PC-3 (cell line): ENCODE data around the gene MCU. TPM values are rescaled to one million over a fixed set of nuclear protein-coding genes. Genes with fewer than 3 reads are reported as not detected.

Experiments used
- ATAC-seq: fragments of 200-7000 bp; cut with Tn5 transposase; 2 replicates; pipeline ENCODE4 v1.9.1; 2020; ENCODE audit warnings: mild to moderate bottlenecking, moderate library complexity
- BruUV-seq: library from RNA; stranded (reverse); fragments of 400-500 nt; replicated peaks from 2 replicates; lab custom pipeline; 2021; lab: Mats Ljungman, UMichigan
- CTCF ChIA-PET: fragments of 300-600 bp; sonication (Branson Sonifier 250); formaldehyde crosslinking; loops from one replicate; lab custom pipeline; 2022; ENCODE audit warnings: antibody characterized with exemption; lab: Charles Lee
- POLR2A ChIA-PET: fragments of 300-600 bp; sonication (Branson Sonifier 250); formaldehyde crosslinking; loops from one replicate; lab custom pipeline; 2022; ENCODE audit warnings: antibody characterized with exemption; ENCODE audit not compliant: unreplicated experiment; lab: Charles Lee
- DNase-seq: peaks from one replicate; pipeline ENCODE4 v3.0.0-alpha.2; 2015
- H2AFZ ChIP-seq: fragments of 300-600 bp; sonication (generic); 2 replicates; pipeline ENCODE4 v1.6.0; 2016; ENCODE audit warnings: antibody characterized with exemption, low read length
- H3F3A ChIP-seq: fragments of 300-600 bp; sonication (generic); one replicate; pipeline ENCODE4 v1.6.0; 2017; ENCODE audit warnings: antibody characterized with exemption, low read length, control low read depth, mild to moderate bottlenecking; ENCODE audit not compliant: unreplicated experiment
- H3K27ac ChIP-seq: fragments of 300-600 bp; sonication (generic); 2 replicates; pipeline ENCODE4 v1.5.1; 2016; ENCODE audit warnings: mild to moderate bottlenecking, low read length
- H3K27me3 ChIP-seq: fragments of 300-600 bp; sonication (generic); 2 replicates; pipeline ENCODE4 v1.6.1; 2016; ENCODE audit warnings: low read length, mixed read lengths
- H3K36me3 ChIP-seq: fragments of 300-600 bp; sonication (generic); 2 replicates; pipeline ENCODE4 v1.6.1; 2016; ENCODE audit warnings: low read depth, mixed run types, low read length, mixed read lengths
- H3K4me1 ChIP-seq: fragments of 300-600 bp; sonication (generic); 2 replicates; pipeline ENCODE4 v1.5.1; 2016; ENCODE audit warnings: low read length; ENCODE audit not compliant: insufficient read depth
- H3K4me2 ChIP-seq: fragments of 300-600 bp; sonication (generic); 2 replicates; pipeline ENCODE4 v1.6.0; 2016; ENCODE audit warnings: low read length
- H3K4me3 ChIP-seq: fragments of 300-600 bp; sonication (generic); 2 replicates; pipeline ENCODE4 v1.5.1; 2016; ENCODE audit warnings: mild to moderate bottlenecking, low read length, mixed read lengths
- H3K79me2 ChIP-seq: fragments of 300-600 bp; sonication (generic); 2 replicates; pipeline ENCODE4 v1.6.1; 2017; ENCODE audit warnings: low read length, mixed read lengths
- H3K9ac ChIP-seq: fragments of 300-600 bp; sonication (generic); 2 replicates; pipeline ENCODE4 v1.6.0; 2016; ENCODE audit warnings: mild to moderate bottlenecking, low read length
- H3K9me2 ChIP-seq: fragments of 300-600 bp; sonication (generic); replicated peaks from 2 replicates; pipeline ENCODE4 v1.6.1; 2016; ENCODE audit warnings: mixed run types, low read length, mixed read lengths
- H3K9me3 ChIP-seq: fragments of 300-600 bp; sonication (generic); 2 replicates; pipeline ENCODE4 v1.6.1; 2016; ENCODE audit warnings: low read length, mixed read lengths
- H4K20me1 ChIP-seq: fragments of 300-600 bp; sonication (generic); 2 replicates; pipeline ENCODE4 v1.6.1; 2016; ENCODE audit warnings: low read length, mixed read lengths
- EZH2 ChIP-seq: fragments of 300-600 bp; sonication (generic); IDR thresholded peaks from one replicate; pipeline ENCODE4 v1.6.1; 2017; ENCODE audit warnings: antibody characterized with exemption, mild to moderate bottlenecking, low read length; ENCODE audit not compliant: unreplicated experiment
- EZH2phosphoT487 ChIP-seq: fragments of 300-600 bp; sonication (generic); IDR thresholded peaks from 2 replicates; pipeline ENCODE4 v1.6.1; 2018; ENCODE audit warnings: mild to moderate bottlenecking, antibody characterized with exemption, low read length, borderline replicate concordance
- intact Hi-C: fragments of 100-400 bp; cut with micrococcal nuclease; formaldehyde crosslinking; loops from 2 replicates; pipeline ENCODE4 v1.9.0; 2023
- total RNA-seq: library from RNA; depleted of rRNA; stranded (reverse); fragments of >200 nt; gene quantifications from 2 replicates; pipeline ENCODE4 v1.2.3, GENCODE V29; 2014
- TF ChIP-seq, protein P1 (sequence below): fragments of 300-600 bp; sonication (generic); conservative IDR thresholded peaks from 2 replicates; pipeline ENCODE4 v1.5.1; 2017; ENCODE audit warnings: antibody characterized with exemption, low read depth, mild to moderate bottlenecking, low read length

Gene MCU
- total RNA-seq, 1 experiment from 2014 or later, result 21.5 TPM

DNA sequence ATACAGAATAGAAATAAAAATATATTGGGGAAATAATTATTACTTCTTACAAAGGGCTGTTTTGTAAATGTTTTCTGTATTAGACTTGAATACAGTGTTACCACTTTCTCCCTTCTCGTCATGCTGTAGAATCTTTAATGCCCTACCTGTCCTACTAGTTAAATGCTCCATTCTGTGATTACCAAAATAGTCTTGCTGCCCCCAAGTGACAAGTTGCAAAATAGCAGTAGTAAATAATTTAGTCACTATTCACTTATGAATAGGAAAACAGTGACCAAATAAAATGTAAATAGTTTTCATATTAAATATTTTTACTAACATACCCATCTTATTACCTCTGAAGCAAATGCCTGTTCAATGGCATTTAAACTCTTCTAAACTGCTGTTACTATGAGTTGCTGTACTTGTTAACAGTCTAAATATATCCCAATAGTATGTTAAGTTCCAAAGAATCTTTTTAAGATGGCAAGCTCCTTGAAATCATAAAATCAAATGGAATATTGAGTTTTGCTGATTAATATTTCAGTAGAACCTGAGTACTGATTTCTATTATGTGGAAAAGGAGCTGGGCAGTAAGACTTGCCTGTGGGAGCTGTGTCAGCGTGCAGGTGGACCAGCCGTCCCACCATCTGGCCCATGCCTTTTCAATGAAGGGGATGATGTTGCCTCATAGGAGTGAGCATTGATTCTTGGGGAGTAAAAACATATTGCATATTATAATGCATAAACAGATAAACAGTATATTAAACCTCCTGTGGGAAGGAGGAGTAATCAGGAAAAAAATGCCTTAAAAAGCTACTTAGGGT lies 183.5 kb downstream of the MCU start:
- POLR2A ChIA-PET, result no interaction called here
- H3F3A ChIP-seq, result no peaks in the 10 kb centered on the region

DNA sequence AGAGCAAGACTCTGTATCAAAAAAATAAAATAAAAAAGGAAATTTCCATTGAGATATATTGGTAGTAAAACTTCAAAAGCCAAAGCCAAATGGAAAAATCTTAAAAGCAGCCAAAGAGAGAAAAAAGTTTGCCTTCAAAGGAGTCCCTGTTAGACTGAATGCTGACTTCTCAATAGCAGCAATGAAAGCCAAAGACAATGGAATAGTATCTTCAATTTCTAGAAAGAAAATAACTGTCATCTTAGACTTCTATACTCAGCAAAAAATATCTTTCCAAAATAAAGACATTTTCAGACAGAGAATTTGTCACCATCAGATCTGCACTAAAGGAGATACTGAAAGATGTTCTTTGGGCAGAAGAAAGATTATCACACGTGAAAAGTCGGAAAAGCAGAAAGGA lies 187.3 kb downstream of the MCU start:
- intact Hi-C loops, result no loop called here
- ChIA-PET CTCF (no interaction called here), POLR2A (no interaction called here)
- no peaks in the 10 kb centered on the region for H3K4me1 ChIP-seq
- no peak overlapping the region for H3K4me2 ChIP-seq
- H3K9me3 ChIP-seq, result no peaks in the 10 kb centered on the region
- DNase-seq, result no peak
- no TSS peak for BruUV-seq
- H3K9me2 ChIP-seq, result no peaks in the 10 kb centered on the region
- no peaks in the 10 kb centered on the region for H3K79me2 ChIP-seq
- peaks cover 30% of the 10 kb centered on the region for H3K27me3 ChIP-seq
- ATAC-seq, result no peak
- H3F3A ChIP-seq, result no peaks in the 10 kb centered on the region
- no peak overlapping the region for H3K4me3 ChIP-seq
- no peak overlapping the region for H3K27ac ChIP-seq
- H4K20me1 ChIP-seq, result 0 out of 2 replicates have a peak, but pooled peaks cover 3% of the 10 kb centered on the region
- H2AFZ ChIP-seq, result no peak overlapping the region
- no peak overlapping the region for H3K9ac ChIP-seq
- no peak for TF ChIP-seq EZH2
- TF ChIP-seq EZH2phosphoT487, result no peak
- TF ChIP-seq, protein P1, sequence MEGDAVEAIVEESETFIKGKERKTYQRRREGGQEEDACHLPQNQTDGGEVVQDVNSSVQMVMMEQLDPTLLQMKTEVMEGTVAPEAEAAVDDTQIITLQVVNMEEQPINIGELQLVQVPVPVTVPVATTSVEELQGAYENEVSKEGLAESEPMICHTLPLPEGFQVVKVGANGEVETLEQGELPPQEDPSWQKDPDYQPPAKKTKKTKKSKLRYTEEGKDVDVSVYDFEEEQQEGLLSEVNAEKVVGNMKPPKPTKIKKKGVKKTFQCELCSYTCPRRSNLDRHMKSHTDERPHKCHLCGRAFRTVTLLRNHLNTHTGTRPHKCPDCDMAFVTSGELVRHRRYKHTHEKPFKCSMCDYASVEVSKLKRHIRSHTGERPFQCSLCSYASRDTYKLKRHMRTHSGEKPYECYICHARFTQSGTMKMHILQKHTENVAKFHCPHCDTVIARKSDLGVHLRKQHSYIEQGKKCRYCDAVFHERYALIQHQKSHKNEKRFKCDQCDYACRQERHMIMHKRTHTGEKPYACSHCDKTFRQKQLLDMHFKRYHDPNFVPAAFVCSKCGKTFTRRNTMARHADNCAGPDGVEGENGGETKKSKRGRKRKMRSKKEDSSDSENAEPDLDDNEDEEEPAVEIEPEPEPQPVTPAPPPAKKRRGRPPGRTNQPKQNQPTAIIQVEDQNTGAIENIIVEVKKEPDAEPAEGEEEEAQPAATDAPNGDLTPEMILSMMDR, result no peak
- H3K36me3 ChIP-seq, result no peaks in the 10 kb centered on the region

More for the DNA sequence above, 183.5 kb downstream of the MCU start:
- intact Hi-C loops, result loop anchor here (1.0 to 2.0 kb wide), 6 partner anchors 29 to 537 kb away; no protein-coding TSS in a partner anchor
- Histone ChIP-seq H3K79me2 (no peaks in the 10 kb centered on the region), H3K27me3 (peaks cover 30% of the 10 kb centered on the region), H3K27ac (no peak overlapping the region), H3K9ac (no peak overlapping the region), H3K4me1 (peaks cover 3% of the 10 kb centered on the region; the same call in 1 of the 2 replicates), H3K9me3 (no peaks in the 10 kb centered on the region), H4K20me1 (0 out of 2 replicates have a peak, but pooled peaks cover 3% of the 10 kb centered on the region), H2AFZ (no peak overlapping the region), H3K4me3 (no peak overlapping the region), H3K4me2 (no peak overlapping the region), H3K36me3 (no peaks in the 10 kb centered on the region), H3K9me2 (no peaks in the 10 kb centered on the region)
- DNase-seq, result peak; percentile 98
- CTCF ChIA-PET, result interaction anchor here (1.3 kb wide), 1 partner anchor 40 kb away, joined by 4 read pairs; no protein-coding TSS in a partner anchor
- no TSS peak for BruUV-seq
- peak; percentile 86 for ATAC-seq
- TF ChIP-seq EZH2, result no peak
- TF ChIP-seq, protein P1, result peak; percentile 100

DNA sequence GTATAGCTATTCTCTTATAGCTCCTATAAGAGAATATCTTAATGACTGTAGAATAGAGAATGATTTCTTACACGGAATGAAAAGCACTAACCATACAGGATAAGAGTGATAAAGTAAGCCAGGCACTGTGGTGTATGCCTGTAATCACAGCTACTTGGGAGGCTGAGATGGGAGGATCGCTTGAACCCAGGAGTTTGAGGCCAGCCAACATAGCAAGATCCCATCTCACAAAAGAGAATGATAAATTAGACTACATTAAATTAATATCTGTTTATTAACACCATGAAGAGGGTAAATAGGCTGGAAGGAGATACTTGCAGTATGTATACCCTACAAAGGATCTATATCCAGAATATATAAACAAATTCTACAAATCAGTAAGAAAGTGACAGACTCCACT lies 189.3 kb downstream of the MCU start:
- Histone ChIP-seq H3K4me1 (no peaks in the 10 kb centered on the region), H3K27ac (no peak overlapping the region), H3K9me2 (no peaks in the 10 kb centered on the region), H3F3A (no peaks in the 10 kb centered on the region), H3K4me2 (no peak overlapping the region), H3K4me3 (no peak overlapping the region), H3K27me3 (peaks cover 42% of the 10 kb centered on the region), H2AFZ (no peak overlapping the region), H3K9me3 (no peaks in the 10 kb centered on the region), H3K9ac (no peak overlapping the region), H3K79me2 (no peaks in the 10 kb centered on the region), H3K36me3 (no peaks in the 10 kb centered on the region), H4K20me1 (no peaks in the 10 kb centered on the region)
- no peak for ATAC-seq
- ChIA-PET POLR2A (no interaction called here), CTCF (no interaction called here)
- intact Hi-C loops, result no loop called here
- no peak for TF ChIP-seq EZH2
- TF ChIP-seq, protein P1, result no peak
- no peak for TF ChIP-seq EZH2phosphoT487
- no peak for DNase-seq
- BruUV-seq, result no TSS peak
